ENCODE results near the gene SLC25A24.
"Not testable (repeated sequence)": the region's sequence is repeated elsewhere in the genome, so short reads cannot be mapped to it uniquely, and the experiment has no call there.

SLC25A24 gene

DNA sequence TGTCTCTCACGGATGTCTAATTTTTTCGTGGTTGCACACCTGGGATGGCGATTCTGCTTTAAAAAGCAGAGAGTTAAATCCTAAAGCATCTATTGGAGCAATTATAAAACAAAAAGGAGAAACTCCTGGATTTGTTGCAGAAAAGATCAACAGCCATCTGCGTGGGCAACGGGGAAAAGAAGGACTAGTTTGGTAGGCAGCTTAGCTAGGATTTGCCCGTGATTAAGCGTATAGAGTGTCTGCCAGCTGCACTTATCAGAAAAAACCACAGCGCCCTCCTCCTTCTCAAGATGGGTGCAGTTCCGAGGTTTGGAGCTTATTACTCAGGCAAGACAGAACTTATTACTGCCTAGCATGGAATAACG, 526 bp upstream of the SLC25A24 start:
- in situ Hi-C loops (cut with MboI; ENCODE audit: low sequenced_read_pairs), result loop anchor here (25.0 kb wide), 1 partner anchor 137 kb away; no protein-coding TSS in a partner anchor

GRCh38 chr1:108199201-108199691, 897 bp downstream of the SLC25A24 start:
- in situ Hi-C loops (cut with MboI; ENCODE audit: low sequenced_read_pairs), result no loop called here

- in situ Hi-C loops (cut with MboI; ENCODE audit: low sequenced_read_pairs), result no loop called here
These were observed 6.1 kb downstream of the SLC25A24 start for GRCh38 chr1:108194051-108194450.

- in situ Hi-C loops (cut with MboI; ENCODE audit: low sequenced_read_pairs), result no loop called here
These were observed 6.8 kb downstream of the SLC25A24 start for GRCh38 chr1:108193333-108193732.

DNA sequence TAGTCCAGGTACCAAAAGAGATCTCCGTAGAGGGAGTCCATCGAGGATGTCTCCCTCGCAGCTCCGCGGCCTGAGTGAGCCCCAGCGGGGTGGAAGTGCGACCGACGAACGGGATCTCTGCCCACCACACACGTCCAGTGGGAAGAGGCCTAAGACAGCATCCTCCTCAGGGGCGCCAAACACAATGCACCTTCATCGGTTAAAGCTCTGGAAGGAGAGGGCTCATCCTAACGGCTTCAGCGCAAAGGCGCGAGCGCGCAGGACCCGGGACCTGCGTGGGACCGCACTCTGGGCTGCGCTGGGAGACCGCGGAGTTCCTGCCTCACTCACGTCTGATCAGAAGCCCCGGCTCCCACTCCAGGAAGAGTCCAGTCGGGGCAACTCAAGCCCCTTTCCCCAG, 7.6 kb downstream of the SLC25A24 start:
- in situ Hi-C loops (cut with MboI; ENCODE audit: low sequenced_read_pairs), result no loop called here

DNA sequence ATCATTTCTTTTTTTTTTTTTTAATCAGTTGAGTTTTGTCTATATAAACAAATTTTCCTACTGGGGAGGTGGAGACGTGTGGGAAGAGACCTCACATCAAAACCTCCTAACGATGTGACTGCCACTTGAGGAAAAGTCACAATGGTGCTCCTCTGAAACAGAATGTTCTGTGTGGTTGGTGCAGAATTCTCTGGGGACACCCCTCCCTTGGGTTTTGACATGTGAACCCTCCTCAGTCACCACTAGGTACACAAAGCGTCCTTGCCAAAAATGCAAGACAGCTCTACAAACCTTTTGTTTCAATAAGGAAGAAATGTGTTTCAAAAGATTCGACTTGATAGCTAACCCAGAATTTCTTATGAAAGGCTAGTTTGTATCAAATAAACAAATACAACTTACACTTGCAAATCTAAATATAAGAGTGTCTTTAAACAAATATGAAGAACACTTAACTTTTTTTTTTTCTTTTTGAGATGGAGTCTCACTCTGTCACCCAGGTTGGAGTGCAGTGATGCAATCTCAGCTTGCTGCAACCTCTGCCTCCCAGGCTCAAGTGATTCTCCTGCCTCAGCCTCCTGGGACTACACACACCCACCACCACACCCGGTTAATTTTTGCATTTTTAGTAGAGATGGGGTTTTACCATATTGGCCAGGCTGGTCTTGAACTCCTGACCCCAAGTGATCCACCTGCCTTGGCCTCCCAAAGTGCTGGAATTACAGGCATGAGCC, 9.3 kb downstream of the SLC25A24 start:
- in situ Hi-C loops (cut with MboI; ENCODE audit: low sequenced_read_pairs), result no loop called here

- in situ Hi-C loops (cut with MboI; ENCODE audit: low sequenced_read_pairs), result no loop called here
These were observed 10.0 kb downstream of the SLC25A24 start for GRCh38 chr1:108190001-108190634.

GRCh38 chr1:108188801-108189200, 11.3 kb downstream of the SLC25A24 start:
- in situ Hi-C loops (cut with MboI; ENCODE audit: low sequenced_read_pairs), result no loop called here

- in situ Hi-C loops (cut with MboI; ENCODE audit: low sequenced_read_pairs), result no loop called here
These were observed 17.0 kb downstream of the SLC25A24 start for GRCh38 chr1:108182959-108183700.

DNA sequence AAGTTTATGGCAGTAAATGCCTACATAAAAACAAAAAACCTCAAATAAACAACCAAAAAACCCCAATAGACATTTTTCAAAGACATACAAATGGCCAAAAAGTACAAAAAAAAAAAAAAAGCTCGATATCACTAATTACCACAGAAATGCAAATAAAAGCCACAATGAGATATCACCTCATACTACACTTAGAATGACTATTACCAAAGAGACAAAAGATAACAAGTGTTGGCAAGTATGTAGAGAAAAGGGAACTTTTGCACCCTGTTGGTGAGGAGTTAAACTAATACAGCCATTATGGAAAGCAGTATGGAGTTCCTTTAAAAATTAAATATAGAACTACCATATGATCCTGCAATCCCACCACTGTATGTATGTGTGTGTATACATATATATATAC, 21.1 kb downstream of the SLC25A24 start:
- in situ Hi-C loops (cut with MboI; ENCODE audit: low sequenced_read_pairs), result no loop called here

DNA sequence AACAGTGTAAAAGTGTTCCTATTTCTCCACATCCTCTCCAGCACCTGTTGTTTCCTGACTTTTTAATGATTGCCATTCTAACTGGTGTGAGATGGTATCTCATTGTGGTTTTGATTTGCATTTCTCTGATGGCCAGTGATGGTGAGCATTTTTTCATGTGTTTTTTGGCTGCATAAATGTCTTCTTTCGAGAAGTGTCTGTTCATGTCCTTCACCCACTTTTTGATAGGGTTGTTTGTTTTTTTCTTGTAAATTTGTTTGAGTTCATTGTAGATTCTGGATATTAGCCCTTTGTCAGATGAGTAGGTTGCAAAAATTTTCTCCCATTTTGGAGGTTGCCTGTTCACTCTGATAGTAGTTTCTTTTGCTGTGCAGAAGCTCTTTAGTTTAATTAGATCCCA, 37.7 kb downstream of the SLC25A24 start:
- in situ Hi-C loops (cut with MboI; ENCODE audit: low sequenced_read_pairs), result not testable (repeated sequence)

DNA sequence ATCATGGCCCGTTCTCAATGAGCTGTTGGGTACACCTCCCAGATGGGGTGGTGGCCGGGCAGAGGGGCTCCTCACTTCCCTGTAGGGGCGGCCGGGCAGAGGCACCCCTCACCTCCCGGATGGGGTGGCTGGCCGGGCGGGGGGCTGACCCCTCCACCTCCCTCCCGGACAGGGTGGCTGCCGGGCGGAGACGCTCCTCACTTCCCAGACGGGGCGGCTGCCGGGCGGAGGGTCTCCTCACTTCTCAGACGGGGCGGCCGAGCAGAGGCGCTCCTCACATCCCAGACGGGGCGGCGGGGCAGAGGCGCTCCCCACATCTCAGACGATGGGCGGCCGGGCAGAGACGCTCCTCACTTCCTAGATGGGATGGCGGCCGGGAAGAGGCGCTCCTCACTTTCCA, 40.2 kb downstream of the SLC25A24 start:
- in situ Hi-C loops (cut with MboI; ENCODE audit: low sequenced_read_pairs), result not testable (repeated sequence)

GRCh38 chr1:108158893-108159453, 41.2 kb downstream of the SLC25A24 start:
- in situ Hi-C loops (cut with MboI; ENCODE audit: low sequenced_read_pairs), result no loop called here

GRCh38 chr1:108154314-108154713, 45.8 kb downstream of the SLC25A24 start:
- in situ Hi-C loops (cut with MboI; ENCODE audit: low sequenced_read_pairs), result no loop called here

DNA sequence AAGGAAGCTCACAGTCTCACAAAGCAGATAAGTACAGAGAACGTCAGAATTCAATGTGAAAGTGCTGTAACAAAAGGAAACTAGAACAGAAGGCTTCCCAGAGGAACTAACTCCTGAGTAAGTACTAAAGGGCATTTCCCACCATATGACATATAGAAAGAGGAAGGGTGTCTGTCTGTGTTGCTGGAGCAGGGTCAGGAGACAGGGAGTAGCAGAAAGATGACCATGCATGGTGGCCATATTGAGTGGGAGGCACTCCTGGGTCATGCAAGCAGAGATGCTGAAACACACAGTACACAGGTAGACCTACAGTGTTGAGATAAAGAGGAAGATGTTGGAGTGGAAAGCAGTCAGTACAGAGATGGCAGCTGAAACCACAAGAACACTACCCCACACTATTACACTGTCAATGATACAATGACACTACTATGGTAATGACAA, 47.3 kb downstream of the SLC25A24 start:
- in situ Hi-C loops (cut with MboI; ENCODE audit: low sequenced_read_pairs), result no loop called here

GRCh38 chr1:108151548-108151947, 48.6 kb downstream of the SLC25A24 start:
- in situ Hi-C loops (cut with MboI; ENCODE audit: low sequenced_read_pairs), result no loop called here

GRCh38 chr1:108149796-108150467, 50.2 kb downstream of the SLC25A24 start:
- in situ Hi-C loops (cut with MboI; ENCODE audit: low sequenced_read_pairs), result no loop called here

- in situ Hi-C loops (cut with MboI; ENCODE audit: low sequenced_read_pairs), result not testable (repeated sequence)
These were observed 55.6 kb downstream of the SLC25A24 start for GRCh38 chr1:108144569-108144968.

DNA sequence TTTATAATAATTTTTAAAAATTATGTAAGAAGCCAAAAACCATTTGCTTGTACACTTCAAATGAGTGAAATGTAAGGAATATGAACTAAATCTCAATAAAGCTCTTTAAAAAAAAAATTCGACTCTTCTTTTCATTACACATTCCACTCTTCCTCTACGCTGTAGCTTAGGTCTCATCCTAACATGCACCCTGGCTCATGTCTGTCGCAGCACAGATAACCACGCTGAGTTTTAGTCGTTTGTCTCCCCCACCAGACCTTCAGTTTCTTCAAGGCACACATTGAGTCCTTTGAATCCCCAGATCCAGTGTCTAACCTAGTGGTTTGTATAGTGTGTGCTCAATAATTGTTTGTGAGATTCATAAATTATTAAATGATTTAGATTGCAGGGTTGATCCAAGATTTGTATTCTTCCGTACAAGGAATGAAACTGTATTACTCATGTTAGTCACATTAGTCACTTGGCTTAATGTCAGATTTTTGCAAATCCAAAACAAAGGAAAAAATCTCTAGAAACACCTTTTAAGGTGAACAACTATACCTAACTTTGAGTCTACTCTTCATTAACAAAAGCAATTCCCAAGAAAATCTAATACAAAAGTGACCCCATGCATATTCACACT, 57.3 kb downstream of the SLC25A24 start:
- in situ Hi-C loops (cut with MboI; ENCODE audit: low sequenced_read_pairs), result no loop called here

DNA sequence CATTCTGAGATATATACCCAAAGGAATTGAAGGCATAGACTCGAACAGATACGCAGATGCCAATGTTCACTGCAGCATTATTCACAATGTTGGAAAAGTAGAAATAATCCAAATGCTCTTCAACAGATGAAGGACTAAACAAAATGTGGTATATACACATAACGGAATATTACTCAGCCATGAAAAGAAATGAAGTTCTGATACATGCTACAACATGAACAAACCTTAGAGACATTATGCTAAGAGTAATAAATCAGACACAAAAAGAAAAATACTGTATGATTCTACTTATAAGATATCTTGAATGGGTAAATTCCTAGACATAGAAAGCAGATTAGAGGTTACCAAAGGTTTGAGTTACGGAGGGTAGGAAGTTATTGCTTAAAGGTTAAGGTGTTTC, 57.9 kb downstream of the SLC25A24 start:
- in situ Hi-C loops (cut with MboI; ENCODE audit: low sequenced_read_pairs), result no loop called here

Data from HL-60/S4 treated with retinoic acid at 250 ng/mL for 4 days and 3 days (cell line).